SK-N-SH (cell line): ENCODE measurements around the gene P4HTM. TPM values are rescaled to one million over a fixed set of nuclear protein-coding genes. Genes with fewer than 3 reads are reported as not detected.

Experiments used
- CTCF ChIA-PET: fragments of 300-600, 350-600 bp; formaldehyde crosslinking; extraction: SDS; loops from one replicate; lab custom pipeline; 2021; lab: Yijun Ruan, JAX
- POLR2A ChIA-PET: fragments of 350-600 bp; sonication (Branson Sonifier 250); formaldehyde crosslinking; extraction: SDS; loops from one replicate; lab custom pipeline; 2020; ENCODE audit warnings: antibody characterized with exemption, inconsistent platforms; lab: Yijun Ruan, JAX
- DNase-seq: peaks from one replicate; pipeline ENCODE4 v3.0.0; 2012
- H2AFZ ChIP-seq: fragments of 200-600 bp; sonication (generic); 2 replicates; pipeline ENCODE4 v1.8.1; 2016; ENCODE audit warnings: antibody characterized with exemption, mild to moderate bottlenecking, low read depth
- H3F3A ChIP-seq: fragments of 200-600 bp; sonication (generic); replicated peaks from 2 replicates; pipeline ENCODE3; 2016; ENCODE audit warnings: antibody characterized with exemption, mild to moderate bottlenecking; ENCODE audit not compliant: insufficient read depth
- H3K27ac ChIP-seq, 2 experiments: fragments of 200-500 bp in 1 of 2; fragments of 200-600 bp in 1 of 2; sonication (Bioruptor generic) in 1 of 2; sonication (generic), shearing (Covaris generic) in 1 of 2; 2 replicates each; pipeline versions ENCODE4 v1.5.1 to v1.6.1; 2014 to 2016; ENCODE audit warnings: low read depth in 2 of 2, inconsistent platforms in 1 of 2, low read length in 1 of 2, mild to moderate bottlenecking in 1 of 2, mixed read lengths in 1 of 2
- H3K27me3 ChIP-seq: fragments of 200-600 bp; sonication (generic), shearing (Covaris generic); 2 replicates; pipeline ENCODE4 v1.6.1; 2016; ENCODE audit warnings: mixed run types; ENCODE audit not compliant: insufficient read depth
- H3K36me3 ChIP-seq, 2 experiments: fragments of 200-500 bp in 1 of 2; fragments of 200-600 bp in 1 of 2; sonication (Bioruptor generic) in 1 of 2; sonication (generic) in 1 of 2; replicated peaks in 1 of 2; 2 replicates each; pipeline versions ENCODE3 to v1.5.1; 2014 to 2016; ENCODE audit warnings: low read length in 1 of 2, mild to moderate bottlenecking in 1 of 2; ENCODE audit not compliant: insufficient read depth in 2 of 2, control insufficient read depth in 1 of 2
- H3K4me1 ChIP-seq, 2 experiments: fragments of 200-500 bp in 1 of 2; fragments of 200-600 bp in 1 of 2; sonication (Bioruptor generic) in 1 of 2; sonication (generic), shearing (Covaris generic) in 1 of 2; 2 replicates each; pipeline versions ENCODE4 v1.5.1 to v1.6.1; 2014 to 2016; ENCODE audit warnings: low read depth in 1 of 2, low read length in 1 of 2, mixed run types in 1 of 2; ENCODE audit not compliant: insufficient read depth in 2 of 2, control insufficient read depth in 1 of 2
- H3K4me2 ChIP-seq: fragments of 200-600 bp; sonication (generic), shearing (Covaris generic); 2 replicates; pipeline ENCODE4 v1.6.1; 2017; ENCODE audit warnings: mixed run types
- H3K4me3 ChIP-seq, 2 experiments: fragments of 200-500 bp in 1 of 2; fragments of 200-600 bp in 1 of 2; sonication (Bioruptor generic) in 1 of 2; sonication (generic), shearing (Covaris generic) in 1 of 2; 2 replicates each; pipeline versions ENCODE4 v1.5.1 to v1.8.1; 2014 to 2016; ENCODE audit warnings: low read depth in 2 of 2, inconsistent platforms in 1 of 2, low read length in 1 of 2, mild to moderate bottlenecking in 1 of 2, mixed read lengths in 1 of 2, moderate library complexity in 1 of 2
- H3K79me2 ChIP-seq: fragments of 200-600 bp; sonication (generic); 2 replicates; pipeline ENCODE4 v1.8.1; 2017; ENCODE audit warnings: mild to moderate bottlenecking; ENCODE audit not compliant: insufficient read depth
- H3K9ac ChIP-seq: fragments of 200-600 bp; sonication (generic); 2 replicates; pipeline ENCODE4 v1.6.1; 2017; ENCODE audit warnings: mixed run types
- H3K9me2 ChIP-seq: fragments of 200-600 bp; sonication (generic); 2 replicates; pipeline ENCODE4 v1.6.1; 2017; ENCODE audit warnings: mixed run types
- H3K9me3 ChIP-seq: fragments of 200-600 bp; sonication (generic); 2 replicates; pipeline ENCODE4 v1.6.1; 2017; ENCODE audit warnings: mixed run types, mild to moderate bottlenecking, moderate library complexity
- H4K20me1 ChIP-seq: fragments of 200-600 bp; sonication (generic); 2 replicates; pipeline ENCODE4 v1.6.1; 2017; ENCODE audit warnings: mild to moderate bottlenecking, mixed run types; ENCODE audit not compliant: insufficient read depth
- ELF1 ChIP-seq: IDR thresholded peaks from 2 replicates; pipeline ENCODE4 v1.4.0; 2012
- FOSL2 ChIP-seq: IDR thresholded peaks from 2 replicates; pipeline ENCODE4 v1.4.0; 2012; ENCODE audit warnings: low read depth, mild to moderate bottlenecking, moderate library complexity, borderline replicate concordance
- FOXJ3 ChIP-seq: sonication (generic); formaldehyde crosslinking; IDR thresholded peaks from 2 replicates; pipeline ENCODE4 v1.5.1; 2020; ENCODE audit warnings: mild to moderate bottlenecking, missing genetic modification reagents
- JUND ChIP-seq: IDR thresholded peaks from 2 replicates; pipeline ENCODE4 v1.4.0; 2012
- RAD21 ChIP-seq: IDR thresholded peaks from 2 replicates; pipeline ENCODE4 v1.6.1; 2012; ENCODE audit warnings: mild to moderate bottlenecking, low read length
- SMC3 ChIP-seq: IDR thresholded peaks from 2 replicates; pipeline ENCODE4 v1.6.1; 2012; ENCODE audit warnings: low read depth, low read length, improper control_type of control experiment
- TAF1 ChIP-seq: IDR thresholded peaks from 2 replicates; pipeline ENCODE4 v1.6.1; 2012; ENCODE audit warnings: low read depth, mild to moderate bottlenecking, low read length, moderate library complexity, borderline replicate concordance
- WGBS: methylation state at CpG from one replicate; pipeline ENCODE4 v1.1.6; 2017; ENCODE audit warnings: low lambda C conversion rate; 5-methylcytosine and 5-hydroxymethylcytosine counted together
- polyA plus RNA-seq, 3 experiments: library from polyadenylated mRNA; depleted of rRNA; stranded (reverse); fragments of >200 nt; gene quantifications; 2 replicates each; pipeline ENCODE4 v1.2.3, GENCODE V29; 2012
- TF ChIP-seq, protein P1 (sequence below): fragments of 200-600 bp; sonication (generic); IDR thresholded peaks from 2 replicates; pipeline ENCODE4 v1.6.1; 2017; ENCODE audit warnings: antibody characterized with exemption, mild to moderate bottlenecking, moderate library complexity
- TF ChIP-seq, protein P2 (sequence below): IDR thresholded peaks from 2 replicates; pipeline ENCODE4 v1.4.0; 2012; ENCODE audit warnings: low read depth

Gene P4HTM
- polyA plus RNA-seq, 1 of the 3 experiments (the other 2 are of a cell fraction): 21.0 TPM

DNA sequence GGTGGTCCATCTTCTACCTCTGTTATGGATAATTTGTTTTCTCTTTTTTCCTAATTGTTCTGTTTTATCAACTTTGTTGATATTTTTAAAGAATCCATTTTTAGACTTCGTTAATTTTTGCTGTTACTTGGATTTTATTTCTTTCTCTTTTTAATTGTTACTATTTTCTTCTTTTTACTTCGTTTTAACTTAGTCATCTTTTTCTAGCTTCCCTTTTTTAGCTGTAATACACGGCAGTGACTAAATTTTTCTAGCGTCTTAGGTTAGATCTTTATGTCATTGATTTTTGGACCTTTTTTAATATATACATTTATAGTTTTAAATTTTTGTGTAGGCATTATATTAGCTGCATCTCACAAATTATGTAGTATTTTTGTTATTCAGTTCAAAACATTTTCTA is 38.3 kb upstream of the P4HTM start:
- Histone ChIP-seq H3K79me2 (peaks cover 85% of the 10 kb centered on the region), H3K9me3 (no peaks in the 10 kb centered on the region), H3F3A (peaks cover 10% of the 10 kb centered on the region), H4K20me1 (peaks cover 26% of the 10 kb centered on the region), H3K9me2 (no peaks in the 10 kb centered on the region), H2AFZ (no peak overlapping the region), H3K4me1 (peaks cover 0 to 7% of the 10 kb centered on the region in 2 experiments; a peak in 1 of 4 replicates), H3K4me2 (no peak overlapping the region), H3K9ac (no peak overlapping the region), H3K4me3 (no peak overlapping the region), H3K27ac (no peak overlapping the region), H3K27me3 (no peaks in the 10 kb centered on the region), H3K36me3 (peaks cover 0 to 17% of the 10 kb centered on the region in 2 experiments)
- ChIA-PET CTCF (interaction anchor here (0.6 to 1.7 kb wide), 4 partner anchors 8 to 36 kb away, joined by 3 to 6 read pairs (median 4); no protein-coding TSS in a partner anchor), POLR2A (no interaction called here)
- TF ChIP-seq RAD21: no peak
- TF ChIP-seq, protein P1, sequence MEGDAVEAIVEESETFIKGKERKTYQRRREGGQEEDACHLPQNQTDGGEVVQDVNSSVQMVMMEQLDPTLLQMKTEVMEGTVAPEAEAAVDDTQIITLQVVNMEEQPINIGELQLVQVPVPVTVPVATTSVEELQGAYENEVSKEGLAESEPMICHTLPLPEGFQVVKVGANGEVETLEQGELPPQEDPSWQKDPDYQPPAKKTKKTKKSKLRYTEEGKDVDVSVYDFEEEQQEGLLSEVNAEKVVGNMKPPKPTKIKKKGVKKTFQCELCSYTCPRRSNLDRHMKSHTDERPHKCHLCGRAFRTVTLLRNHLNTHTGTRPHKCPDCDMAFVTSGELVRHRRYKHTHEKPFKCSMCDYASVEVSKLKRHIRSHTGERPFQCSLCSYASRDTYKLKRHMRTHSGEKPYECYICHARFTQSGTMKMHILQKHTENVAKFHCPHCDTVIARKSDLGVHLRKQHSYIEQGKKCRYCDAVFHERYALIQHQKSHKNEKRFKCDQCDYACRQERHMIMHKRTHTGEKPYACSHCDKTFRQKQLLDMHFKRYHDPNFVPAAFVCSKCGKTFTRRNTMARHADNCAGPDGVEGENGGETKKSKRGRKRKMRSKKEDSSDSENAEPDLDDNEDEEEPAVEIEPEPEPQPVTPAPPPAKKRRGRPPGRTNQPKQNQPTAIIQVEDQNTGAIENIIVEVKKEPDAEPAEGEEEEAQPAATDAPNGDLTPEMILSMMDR: no peak
- TF ChIP-seq JUND: no peak
- TF ChIP-seq FOSL2: no peak
- TF ChIP-seq, protein P2, sequence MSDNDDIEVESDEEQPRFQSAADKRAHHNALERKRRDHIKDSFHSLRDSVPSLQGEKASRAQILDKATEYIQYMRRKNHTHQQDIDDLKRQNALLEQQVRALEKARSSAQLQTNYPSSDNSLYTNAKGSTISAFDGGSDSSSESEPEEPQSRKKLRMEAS: no peak
- TF ChIP-seq SMC3: no peak
- TF ChIP-seq FOXJ3 (CRISPR knock-in tag): no peak
- no peak for DNase-seq
- WGBS: 92% methylated on average over 4 of the region's 4 CpGs

DNA sequence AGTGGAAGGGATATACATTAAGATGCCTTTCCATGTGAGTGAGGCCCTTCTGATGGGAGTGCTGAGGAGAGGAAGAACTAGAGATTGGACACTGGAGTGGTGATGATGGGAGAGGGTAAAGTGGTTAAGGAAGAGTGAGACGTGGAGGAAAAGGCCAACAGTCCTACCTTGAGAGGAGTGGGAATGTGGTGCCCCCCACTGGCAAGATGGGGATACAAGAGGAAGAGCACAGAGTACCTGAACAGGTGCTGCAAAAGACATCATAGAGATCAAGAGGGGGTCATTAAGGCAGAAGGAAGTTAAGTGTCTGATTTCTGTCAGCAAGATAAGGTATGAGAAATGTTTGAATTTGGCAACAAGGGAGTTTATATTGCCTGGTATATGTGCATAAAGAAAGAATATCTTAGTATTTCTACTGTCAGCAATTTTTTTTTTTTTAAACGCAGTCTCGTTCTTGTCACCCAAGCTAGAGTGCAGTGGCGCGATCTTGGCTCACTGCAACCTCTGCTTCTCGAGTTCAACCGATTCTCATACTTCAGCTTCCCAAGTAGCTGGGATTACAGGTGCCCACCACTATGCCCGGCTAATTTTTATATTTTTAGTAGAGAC is 37.4 kb upstream of the P4HTM start:
- no peaks in the 10 kb centered on the region for H3K27me3 ChIP-seq
- peaks cover 85% of the 10 kb centered on the region for H3K79me2 ChIP-seq
- no peak overlapping the region for H2AFZ ChIP-seq
- peaks cover 10% of the 10 kb centered on the region for H3F3A ChIP-seq
- H3K27ac ChIP-seq: no peak overlapping the region
- H3K9me3 ChIP-seq: no peaks in the 10 kb centered on the region
- TF ChIP-seq ELF1: no peak
- no peak for TF ChIP-seq JUND
- 0 out of 2 replicates have a peak, but pooled peaks have one; percentile 13 for TF ChIP-seq SMC3
- TF ChIP-seq, protein P1: peak; percentile 53
- peak; percentile 57 for TF ChIP-seq RAD21
- TF ChIP-seq TAF1: no peak
- TF ChIP-seq, all 33 proteins: peak for 3
- peaks cover 0 to 7% of the 10 kb centered on the region in 2 experiments; a peak in 1 of 4 replicates for H3K4me1 ChIP-seq
- DNase-seq: peak; percentile 36
- WGBS: 95% methylated on average over 8 of the region's 8 CpGs
- ChIA-PET CTCF (interaction anchor here (0.6 to 1.7 kb wide), 5 partner anchors 9 to 35 kb away, joined by 3 to 6 read pairs (median 3); no protein-coding TSS in a partner anchor), POLR2A (no interaction called here)
- H3K36me3 ChIP-seq: peaks cover 0 to 16% of the 10 kb centered on the region in 2 experiments
- H4K20me1 ChIP-seq: peaks cover 26% of the 10 kb centered on the region
- H3K4me2 ChIP-seq: no peak overlapping the region
- no peaks in the 10 kb centered on the region for H3K9me2 ChIP-seq
- no peak overlapping the region for H3K4me3 ChIP-seq
- H3K9ac ChIP-seq: no peak overlapping the region
